GM10248 (cell line): ENCODE data around the gene ME3.

ENCODE experiments used
- CTCF ChIA-PET: fragments of 300-600 bp; sonication (Branson Sonifier 250); formaldehyde crosslinking; extraction: SDS; loops from one replicate; lab custom pipeline; 2021; ENCODE audit warnings: antibody characterized with exemption; lab: Yijun Ruan, JAX
- POLR2A ChIA-PET: fragments of 350-650 bp; sonication (Branson Sonifier 250); formaldehyde crosslinking; extraction: SDS; loops from one replicate; lab custom pipeline; 2020; ENCODE audit warnings: antibody characterized with exemption; lab: Yijun Ruan, JAX
- DNase-seq: peaks from one replicate; pipeline ENCODE4 v3.0.0; 2012; ENCODE audit errors: extremely low spot score
- CTCF ChIP-seq: IDR thresholded peaks from 2 replicates; pipeline ENCODE4 v1.5.1; 2012; ENCODE audit warnings: mild to moderate bottlenecking, low read depth; ENCODE audit errors: extremely low read depth, missing control alignments, control extremely low read depth

ME3 gene

GRCh38 chr11:86519064-86519911, 153.1 kb downstream of the ME3 start:
- ChIA-PET CTCF (interaction anchor here (1.1 kb wide), 2 partner anchors 16 to 38 kb away, joined by 3 read pairs; no protein-coding TSS in a partner anchor), POLR2A (no interaction called here)
- no peak for TF ChIP-seq CTCF
- no peak for DNase-seq

GRCh38 chr11:86518211-86518610, 154.2 kb downstream of the ME3 start:
- TF ChIP-seq CTCF = no peak
- POLR2A ChIA-PET = no interaction called here
- no peak for DNase-seq
- CTCF ChIA-PET = interaction anchor here (0.9 to 1.1 kb wide), 3 partner anchors 11 to 90 kb away, joined by 3 read pairs; no protein-coding TSS in a partner anchor

- CTCF ChIA-PET = interaction anchor here (0.9 to 1.1 kb wide), 2 partner anchors 10 to 91 kb away, joined by 3 read pairs; no protein-coding TSS in a partner anchor
- TF ChIP-seq CTCF = no peak
- DNase-seq = no peak
- POLR2A ChIA-PET = no interaction called here
Observed at GRCh38 chr11:86517557-86517956, 154.9 kb downstream of the ME3 start.

- DNase-seq = no peak
- no peak for TF ChIP-seq CTCF
- CTCF ChIA-PET = interaction anchor here (0.8 to 2.1 kb wide), 5 partner anchors 8 to 59 kb away, joined by 3 to 8 read pairs (median 4); no protein-coding TSS in a partner anchor
- POLR2A ChIA-PET = no interaction called here
Observed at GRCh38 chr11:86515297-86516094, 156.9 kb downstream of the ME3 start.

GRCh38 chr11:86514453-86514852, 158.0 kb downstream of the ME3 start:
- TF ChIP-seq CTCF = no peak
- ChIA-PET CTCF (interaction anchor here (1.5 to 2.1 kb wide), 2 partner anchors 9 to 10 kb away, joined by 5 to 8 read pairs; no protein-coding TSS in a partner anchor), POLR2A (no interaction called here)
- no peak for DNase-seq

- ChIA-PET CTCF (interaction anchor here (0.9 to 1.5 kb wide), 3 partner anchors 9 to 95 kb away, joined by 3 to 5 read pairs (median 5); no protein-coding TSS in a partner anchor), POLR2A (no interaction called here)
- TF ChIP-seq CTCF = no peak
- DNase-seq = no peak
Observed at GRCh38 chr11:86513746-86514373, 158.6 kb downstream of the ME3 start.
